H1 (cell line): ENCODE measurements around the gene RRM2. TPM values are rescaled to one million over a fixed set of nuclear protein-coding genes. Genes with fewer than 3 reads are reported as not detected.

Experiments
- CTCF ChIA-PET: fragments of 300-600 bp; sonication (Branson Sonifier 250); formaldehyde crosslinking; loops from one replicate; lab custom pipeline; 2021; ENCODE audit not compliant: partially characterized antibody; lab: Charles Lee
- POLR2A ChIA-PET: fragments of 300-600 bp; sonication (Branson Sonifier 250); formaldehyde crosslinking; loops from one replicate; lab custom pipeline; 2021; ENCODE audit warnings: inconsistent platforms; ENCODE audit not compliant: partially characterized antibody; lab: Charles Lee
- DNase-seq, 2 experiments: peaks; one replicate each; pipeline versions ENCODE4 v3.0.0 to v3.0.0-alpha.2; 2010 to 2022; ENCODE audit warnings: low spot score in 2 of 2, low read depth in 1 of 2, mixed read lengths in 1 of 2
- FAIRE-seq: peaks from 2 replicates; lab custom pipeline; 2011; peaks lifted over from hg19 to GRCh38; lab: Jason Lieb, UNC
- H2AFZ ChIP-seq: 2 replicates; pipeline ENCODE4 v1.8.1; 2012; ENCODE audit warnings: low read length, inconsistent platforms
- H2AK5ac ChIP-seq: 2 replicates; pipeline ENCODE4 v1.6.1; 2013; ENCODE audit warnings: low read depth, low read length
- H2BK120ac ChIP-seq: replicated peaks from 2 replicates; pipeline ENCODE3; 2013; ENCODE audit warnings: low read depth, low read length, inconsistent platforms
- H2BK12ac ChIP-seq: 2 replicates; pipeline ENCODE4 v1.6.1; 2013; ENCODE audit warnings: low read depth, low read length
- H2BK15ac ChIP-seq: 2 replicates; pipeline ENCODE4 v1.6.1; 2013; ENCODE audit warnings: low read length
- H2BK20ac ChIP-seq: 2 replicates; pipeline ENCODE4 v1.6.1; 2013; ENCODE audit warnings: low read length
- H2BK5ac ChIP-seq: 2 replicates; pipeline ENCODE4 v1.6.1; 2013; ENCODE audit warnings: low read depth, low read length
- H3K14ac ChIP-seq: 2 replicates; pipeline ENCODE4 v1.6.1; 2013; ENCODE audit warnings: inconsistent platforms; ENCODE audit not compliant: insufficient read length
- H3K18ac ChIP-seq: 2 replicates; pipeline ENCODE4 v1.6.1; 2013; ENCODE audit warnings: low read length; ENCODE audit errors: extremely low read depth
- H3K23ac ChIP-seq: 2 replicates; pipeline ENCODE4 v1.6.1; 2013; ENCODE audit warnings: inconsistent platforms; ENCODE audit not compliant: insufficient read length
- H3K23me2 ChIP-seq: 2 replicates; pipeline ENCODE4 v1.6.1; 2013; ENCODE audit warnings: low read depth, low read length
- H3K27ac ChIP-seq: 2 replicates; pipeline ENCODE4 v1.6.1; 2011; ENCODE audit warnings: low read depth, low read length, inconsistent platforms
- H3K27me3 ChIP-seq, 4 experiments: replicated peaks in 1 of 4; 1 replicate in 1 of 4; 2 replicates in 3 of 4; pipeline versions ENCODE4 v1.6.1 to v1.8.1; 2011 to 2013; ENCODE audit warnings: low read length in 3 of 4, mild to moderate bottlenecking in 3 of 4, inconsistent platforms in 2 of 4, mixed read lengths in 2 of 4, moderate library complexity in 1 of 4; ENCODE audit not compliant: control insufficient read depth in 3 of 4, insufficient read depth in 3 of 4; ENCODE audit errors: extremely low read depth in 1 of 4
- H3K36me3 ChIP-seq, 4 experiments: 2 replicates each; pipeline versions ENCODE4 v1.6.1 to v1.8.1; 2011 to 2013; ENCODE audit warnings: mild to moderate bottlenecking in 4 of 4, low read length in 3 of 4, moderate library complexity in 2 of 4, control low read depth in 1 of 4, inconsistent platforms in 1 of 4; ENCODE audit not compliant: insufficient read depth in 4 of 4, control insufficient read depth in 2 of 4
- H3K4ac ChIP-seq: replicated peaks from 2 replicates; pipeline ENCODE3; 2013; ENCODE audit warnings: low read length, low read depth, mixed read lengths, inconsistent platforms; ENCODE audit not compliant: insufficient read length
- H3K4me1 ChIP-seq, 4 experiments: replicated peaks in 1 of 4; 1 replicate in 1 of 4; 2 replicates in 3 of 4; pipeline versions ENCODE4 v1.6.1 to v1.8.1; 2011 to 2013; ENCODE audit warnings: low read length in 3 of 4, inconsistent platforms in 2 of 4, mixed read lengths in 1 of 4; ENCODE audit not compliant: insufficient read depth in 4 of 4, control insufficient read depth in 3 of 4
- H3K4me2 ChIP-seq, 2 experiments: 2 replicates each; pipeline versions ENCODE4 v1.6.1 to v1.8.1; 2011 to 2013; ENCODE audit warnings: low read depth in 2 of 2, low read length in 2 of 2, control low read depth in 1 of 2, inconsistent platforms in 1 of 2, mild to moderate bottlenecking in 1 of 2; ENCODE audit not compliant: insufficient read depth in 1 of 2
- H3K4me3 ChIP-seq, 4 experiments: fragments of 200-600, 300-600 bp in 1 of 4; sonication (generic), shearing (Covaris generic), sonication (Bioruptor Twin) in 1 of 4; 2 replicates each; pipeline versions ENCODE4 v1.5.1 to v1.8.1; 2011 to 2016; ENCODE audit warnings: low read length in 4 of 4, low read depth in 3 of 4, control low read depth in 2 of 4, inconsistent platforms in 2 of 4, mild to moderate bottlenecking in 2 of 4, mixed read lengths in 1 of 4, moderate library complexity in 1 of 4; ENCODE audit not compliant: insufficient read depth in 2 of 4; ENCODE audit errors: extremely low read depth in 1 of 4
- H3K56ac ChIP-seq: replicated peaks from 2 replicates; pipeline ENCODE3; 2013; ENCODE audit warnings: low read depth, mild to moderate bottlenecking, mixed read lengths, low read length, inconsistent platforms; ENCODE audit not compliant: insufficient read length
- H3K79me1 ChIP-seq: 2 replicates; pipeline ENCODE4 v1.6.1; 2013; ENCODE audit warnings: low read depth, low read length, control low read depth
- H3K79me2 ChIP-seq, 2 experiments: 2 replicates each; pipeline versions ENCODE4 v1.6.1 to v1.8.1; 2012 to 2013; ENCODE audit warnings: low read length in 2 of 2, mild to moderate bottlenecking in 2 of 2, inconsistent platforms in 1 of 2; ENCODE audit not compliant: insufficient read depth in 2 of 2, control insufficient read depth in 1 of 2
- H3K9ac ChIP-seq, 4 experiments: replicated peaks in 1 of 4; 1 replicate in 1 of 4; 2 replicates in 3 of 4; pipeline versions ENCODE4 v1.6.1 to v1.8.1; 2011 to 2013; ENCODE audit warnings: low read depth in 3 of 4, low read length in 3 of 4, control low read depth in 2 of 4, mild to moderate bottlenecking in 2 of 4, moderate library complexity in 2 of 4, inconsistent platforms in 1 of 4; ENCODE audit errors: extremely low read depth in 1 of 4
- H3K9me3 ChIP-seq, 2 experiments: 2 replicates each; pipeline versions ENCODE4 v1.6.1 to v1.8.1; 2012 to 2013; ENCODE audit warnings: mild to moderate bottlenecking in 2 of 2, moderate library complexity in 2 of 2, control low read depth in 1 of 2, inconsistent platforms in 1 of 2, low read depth in 1 of 2, low read length in 1 of 2, mixed read lengths in 1 of 2; ENCODE audit not compliant: insufficient read depth in 2 of 2
- H4K20me1 ChIP-seq, 2 experiments: replicated peaks in 1 of 2; 2 replicates each; pipeline versions ENCODE3 to v1.8.1; 2011 to 2013; ENCODE audit warnings: inconsistent platforms in 2 of 2, low read length in 2 of 2, mild to moderate bottlenecking in 1 of 2; ENCODE audit not compliant: insufficient read depth in 2 of 2, control insufficient read depth in 1 of 2
- H4K5ac ChIP-seq: 2 replicates; pipeline ENCODE4 v1.6.1; 2013; ENCODE audit warnings: low read length, low read depth, mixed read lengths, inconsistent platforms; ENCODE audit not compliant: insufficient read length
- H4K8ac ChIP-seq: 2 replicates; pipeline ENCODE4 v1.8.0; 2013; ENCODE audit warnings: mild to moderate bottlenecking, moderate library complexity, low read length, inconsistent platforms; ENCODE audit not compliant: insufficient read depth; ENCODE audit errors: extremely low read depth
- H4K91ac ChIP-seq: replicated peaks from 2 replicates; pipeline ENCODE3; 2013; ENCODE audit warnings: low read length, mixed read lengths, inconsistent platforms; ENCODE audit not compliant: insufficient read length
- BRCA1 ChIP-seq: IDR thresholded peaks from 2 replicates; pipeline ENCODE4 v1.6.1; 2012; ENCODE audit warnings: low read depth, low read length, improper control_type of control experiment
- CHD2 ChIP-seq: IDR thresholded peaks from 2 replicates; pipeline ENCODE4 v1.6.1; 2012; ENCODE audit warnings: low read length, improper control_type of control experiment
- CTCF ChIP-seq, 3 experiments: IDR thresholded peaks; 1 replicate in 2 of 3; 2 replicates in 1 of 3; pipeline versions ENCODE4 v1.5.1 to v1.6.1; 2011; ENCODE audit warnings: low read length in 3 of 3, mild to moderate bottlenecking in 3 of 3, inconsistent platforms in 2 of 3, low read depth in 1 of 3, moderate library complexity in 1 of 3; ENCODE audit not compliant: insufficient read depth in 1 of 3; ENCODE audit errors: control extremely low read depth in 1 of 3
- EZH2 ChIP-seq: fragments of 200-600 bp; sonication (generic); IDR thresholded peaks from 2 replicates; pipeline ENCODE4 v1.7.1; 2012; ENCODE audit warnings: low read depth, mild to moderate bottlenecking, moderate library complexity, low read length, inconsistent platforms; ENCODE audit not compliant: severe bottlenecking
- RFX5 ChIP-seq: IDR thresholded peaks from 2 replicates; pipeline ENCODE4 v1.6.1; 2011; ENCODE audit warnings: low read depth, low read length, improper control_type of control experiment, borderline replicate concordance
- WGBS, 2 experiments: shearing (Covaris generic) in 1 of 2; methylation state at CpG; one replicate each; pipeline versions ENCODE4 v1.1.6 to v1.1.7; 2013 to 2015; ENCODE audit warnings: low lambda C conversion rate in 2 of 2, mixed read lengths in 2 of 2, inconsistent platforms in 1 of 2, low coverage in 1 of 2, missing lambda C conversion rate in 1 of 2; ENCODE audit not compliant: insufficient replicate concordance in 2 of 2, insufficient coverage in 1 of 2, insufficient read length in 1 of 2; ENCODE audit errors: extremely low coverage in 1 of 2, missing lambda C conversion rate in 1 of 2; 5-methylcytosine and 5-hydroxymethylcytosine counted together
- polyA plus RNA-seq, 7 experiments: library from polyadenylated mRNA; depleted of rRNA in 3 of 7; stranded (reverse) in 5 of 7; unstranded in 2 of 7; fragments of >200 nt in 5 of 7; fragments of 200-250 nt in 2 of 7; gene quantifications; 1 replicate in 5 of 7; 2 replicates in 1 of 7; 4 replicates in 1 of 7; pipeline versions ENCODE4 v1.2.1 to v1.2.3, GENCODE V29; 2011 to 2013; ENCODE audit warnings: missing spikeins in 2 of 7, mixed read lengths in 2 of 7
- total RNA-seq: library from RNA; stranded (reverse); fragmentation: NEBNext Ultra II Directional; extraction: Animal tissue kit (Norgen Biotek cat#: 25700); gene quantifications from 2 replicates; pipeline ENCODE4 v1.2.1, GENCODE V29; 2021
- TF ChIP-seq, protein P1 (sequence below): IDR thresholded peaks from 2 replicates; pipeline ENCODE4 v1.6.1; 2011; ENCODE audit warnings: low read depth, mild to moderate bottlenecking, low read length; ENCODE audit not compliant: insufficient read depth

The RRM2 gene
- total and polyA plus RNA-seq, 2 of the 8 experiments (the other 6 are each of a cell fraction or from before 2014, with no cell fraction given) = 37.7 to 215 TPM

- no peaks in the 10 kb centered on the region for H3K23me2 ChIP-seq
- no peak overlapping the region for H3K23ac ChIP-seq
- FAIRE-seq = no peak
- H2BK120ac ChIP-seq = no peak overlapping the region
- H3K9me3 ChIP-seq = no peaks in the 10 kb centered on the region
- no peak overlapping the region for H2AFZ ChIP-seq
- H3K27me3 ChIP-seq = no peaks in the 10 kb centered on the region
- H2BK15ac ChIP-seq = no peak overlapping the region
- no peak overlapping the region for H3K4ac ChIP-seq
- no peak overlapping the region for H4K91ac ChIP-seq
- H3K79me1 ChIP-seq = no peaks in the 10 kb centered on the region
- H2BK12ac ChIP-seq = no peak overlapping the region
- H4K8ac ChIP-seq = no peak overlapping the region
- H3K27ac ChIP-seq = no peak overlapping the region
- H3K36me3 ChIP-seq = no peaks in the 10 kb centered on the region
- WGBS, 2 experiments = 85% methylated on average over 9 of the region's 9 CpGs; no CpG with 5 or more reads in 1 of the 2 experiments
- no peak overlapping the region for H2BK5ac ChIP-seq
- H3K18ac ChIP-seq = no peak overlapping the region
- DNase-seq = no peak
- no peaks in the 10 kb centered on the region for H3K79me2 ChIP-seq
- no peak overlapping the region for H3K9ac ChIP-seq
- CTCF ChIA-PET = interaction anchor here (1.0 to 24.1 kb wide), 6 partner anchors 9 to 326 kb away, joined by 3 to 429 read pairs (median 14); partner anchors contain the start of gene CYS1
- no peak for TF ChIP-seq RFX5
- no peak for TF ChIP-seq BRCA1
- TF ChIP-seq CTCF (IDR thresholded peaks at IDR 0.05; ENCODE audit: control extremely low read depth in 1 of 3, insufficient read depth in 1 of 3, low read depth in 1 of 3, low read length in 3 of 3) = no peak
- TF ChIP-seq, protein P1, sequence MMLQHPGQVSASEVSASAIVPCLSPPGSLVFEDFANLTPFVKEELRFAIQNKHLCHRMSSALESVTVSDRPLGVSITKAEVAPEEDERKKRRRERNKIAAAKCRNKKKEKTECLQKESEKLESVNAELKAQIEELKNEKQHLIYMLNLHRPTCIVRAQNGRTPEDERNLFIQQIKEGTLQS = no peak
- no peak for TF ChIP-seq EZH2
- TF ChIP-seq CHD2 = no peak
- no peaks in the 10 kb centered on the region for H4K20me1 ChIP-seq
- H4K5ac ChIP-seq = no peak overlapping the region
- no peak overlapping the region for H3K4me3 ChIP-seq
- H3K4me2 ChIP-seq = no peak overlapping the region
- peaks cover 0 to 4% (median 1%) of the 10 kb centered on the region in 4 experiments; a peak in 2 of 7 replicates for H3K4me1 ChIP-seq
- H2BK20ac ChIP-seq = no peak overlapping the region
- no peak overlapping the region for H3K14ac ChIP-seq
- POLR2A ChIA-PET = interaction anchor here (1.3 to 3.2 kb wide), 3 partner anchors 16 to 38 kb away, joined by 5 to 14 read pairs (median 5); partner anchors contain the start of gene RRM2
- no peak overlapping the region for H3K56ac ChIP-seq
- no peak overlapping the region for H2AK5ac ChIP-seq
Observed at GRCh38 chr2:10095175-10095574, 27.4 kb upstream of the RRM2 start.
